Neuron (in vitro differentiated cells): ENCODE measurements around the gene KRT15.

ENCODE experiments used
- H2AFZ ChIP-seq: one replicate; pipeline ENCODE4 v1.6.1; 2013; ENCODE audit warnings: low read depth, mild to moderate bottlenecking, inconsistent platforms, low read length, moderate library complexity
- H3K27me3 ChIP-seq: one replicate; pipeline ENCODE4 v1.6.1; 2013; ENCODE audit warnings: low read length; ENCODE audit not compliant: insufficient read depth
- H3K36me3 ChIP-seq: one replicate; pipeline ENCODE4 v1.6.1; 2013; ENCODE audit warnings: low read length; ENCODE audit not compliant: insufficient read depth
- H3K4me1 ChIP-seq: one replicate; pipeline ENCODE4 v1.6.1; 2013; ENCODE audit warnings: low read length; ENCODE audit not compliant: insufficient read depth
- H3K4me3 ChIP-seq: 2 replicates; pipeline ENCODE4 v1.5.1; 2013; ENCODE audit warnings: mild to moderate bottlenecking, low read length, moderate library complexity
- H3K9me3 ChIP-seq: one replicate; pipeline ENCODE4 v1.6.1; 2013; ENCODE audit warnings: low read length

Gene KRT15

GRCh38 chr17:41528959-41529353 lies 10.3 kb upstream of the KRT15 start:
- Histone ChIP-seq H3K36me3 (no peaks in the 10 kb centered on the region), H3K9me3 (no peaks in the 10 kb centered on the region), H3K4me3 (no peak overlapping the region), H3K4me1 (no peaks in the 10 kb centered on the region), H2AFZ (no peak overlapping the region), H3K27me3 (peaks cover 61% of the 10 kb centered on the region)

DNA sequence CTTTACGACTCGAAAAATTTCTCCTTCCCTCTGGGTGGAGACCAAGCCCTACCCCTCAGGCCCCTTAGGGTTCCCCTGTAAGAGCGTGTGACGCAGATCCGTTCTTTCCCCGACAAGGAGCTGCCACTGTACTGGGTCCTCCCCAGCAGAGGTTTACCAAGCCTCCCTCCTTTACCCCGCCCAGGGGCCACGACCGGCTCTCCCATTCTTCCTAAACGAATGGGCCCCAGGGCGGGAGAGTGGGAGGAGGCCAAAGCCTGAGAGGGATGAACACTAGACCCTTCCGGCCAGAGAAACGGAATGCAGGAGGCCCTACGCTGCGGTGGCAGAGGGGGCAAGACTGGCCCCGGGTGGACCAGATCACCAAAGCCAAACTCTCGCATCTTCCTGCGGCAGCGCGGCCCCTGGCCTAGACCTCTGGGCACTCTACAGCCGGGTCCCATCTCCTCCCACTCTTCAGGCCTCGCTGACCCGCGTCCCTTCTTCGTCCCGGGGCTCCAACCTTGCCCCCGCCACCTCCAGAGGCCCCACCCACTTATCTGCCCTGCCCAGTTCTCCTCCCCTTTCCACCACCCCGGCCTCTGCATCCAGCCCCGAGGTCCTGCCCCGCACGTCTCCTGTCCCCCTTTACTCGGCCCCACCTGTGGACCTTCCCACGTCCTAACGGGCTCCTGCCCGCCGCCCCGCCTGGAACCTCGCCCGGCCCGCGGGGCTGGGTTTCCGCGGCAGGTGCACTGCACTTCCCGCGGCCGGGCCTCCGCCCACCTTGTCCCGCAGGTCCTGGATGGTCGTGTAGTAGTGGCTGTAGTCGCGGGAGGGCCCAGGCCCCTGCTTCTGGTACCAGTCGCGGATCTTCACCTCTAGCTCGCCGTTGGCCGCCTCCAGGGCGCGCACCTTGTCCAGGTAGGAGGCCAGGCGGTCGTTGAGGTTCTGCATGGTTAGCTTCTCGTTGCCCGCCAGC lies 8.7 kb upstream of the KRT15 start:
- Histone ChIP-seq H3K36me3 (no peaks in the 10 kb centered on the region), H2AFZ (no peak overlapping the region), H3K27me3 (peaks cover 59% of the 10 kb centered on the region), H3K4me3 (no peak overlapping the region), H3K4me1 (no peaks in the 10 kb centered on the region), H3K9me3 (no peaks in the 10 kb centered on the region)

GRCh38 chr17:41524261-41524660 lies 5.6 kb upstream of the KRT15 start:
- Histone ChIP-seq H3K4me3 (no peak overlapping the region), H3K4me1 (no peaks in the 10 kb centered on the region), H3K27me3 (peaks cover 37% of the 10 kb centered on the region)

GRCh38 chr17:41523787-41524186 lies 5.1 kb upstream of the KRT15 start:
- Histone ChIP-seq H3K9me3 (no peaks in the 10 kb centered on the region), H3K36me3 (no peaks in the 10 kb centered on the region), H3K4me3 (no peak overlapping the region), H3K27me3 (peaks cover 35% of the 10 kb centered on the region), H2AFZ (no peak overlapping the region), H3K4me1 (no peaks in the 10 kb centered on the region)

More at GRCh38 chr17:41524261-41524660, 5.6 kb upstream of the KRT15 start:
- no peaks in the 10 kb centered on the region for H3K36me3 ChIP-seq
- no peaks in the 10 kb centered on the region for H3K9me3 ChIP-seq
- no peak overlapping the region for H2AFZ ChIP-seq

DNA sequence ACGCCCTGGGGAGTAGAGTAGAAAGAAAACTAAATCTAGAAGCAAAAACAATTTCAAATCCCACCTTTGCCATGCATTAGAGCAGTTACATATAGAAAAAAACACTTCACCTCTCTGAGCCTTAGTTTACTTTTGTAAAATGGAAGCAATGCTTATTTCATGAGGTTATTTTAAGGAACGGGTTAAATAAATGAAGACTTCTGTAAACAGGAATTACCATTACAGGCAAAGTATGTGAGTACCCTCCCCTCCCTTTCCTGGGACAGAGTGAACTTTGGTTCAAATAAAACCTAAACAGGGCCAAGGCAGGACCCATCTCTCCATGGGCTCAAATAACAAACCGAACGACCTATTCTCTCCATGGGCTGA lies 4.5 kb upstream of the KRT15 start:
- Histone ChIP-seq H3K4me1 (no peaks in the 10 kb centered on the region), H3K27me3 (peaks cover 31% of the 10 kb centered on the region), H2AFZ (no peak overlapping the region), H3K36me3 (no peaks in the 10 kb centered on the region), H3K9me3 (no peaks in the 10 kb centered on the region), H3K4me3 (no peak overlapping the region)

DNA sequence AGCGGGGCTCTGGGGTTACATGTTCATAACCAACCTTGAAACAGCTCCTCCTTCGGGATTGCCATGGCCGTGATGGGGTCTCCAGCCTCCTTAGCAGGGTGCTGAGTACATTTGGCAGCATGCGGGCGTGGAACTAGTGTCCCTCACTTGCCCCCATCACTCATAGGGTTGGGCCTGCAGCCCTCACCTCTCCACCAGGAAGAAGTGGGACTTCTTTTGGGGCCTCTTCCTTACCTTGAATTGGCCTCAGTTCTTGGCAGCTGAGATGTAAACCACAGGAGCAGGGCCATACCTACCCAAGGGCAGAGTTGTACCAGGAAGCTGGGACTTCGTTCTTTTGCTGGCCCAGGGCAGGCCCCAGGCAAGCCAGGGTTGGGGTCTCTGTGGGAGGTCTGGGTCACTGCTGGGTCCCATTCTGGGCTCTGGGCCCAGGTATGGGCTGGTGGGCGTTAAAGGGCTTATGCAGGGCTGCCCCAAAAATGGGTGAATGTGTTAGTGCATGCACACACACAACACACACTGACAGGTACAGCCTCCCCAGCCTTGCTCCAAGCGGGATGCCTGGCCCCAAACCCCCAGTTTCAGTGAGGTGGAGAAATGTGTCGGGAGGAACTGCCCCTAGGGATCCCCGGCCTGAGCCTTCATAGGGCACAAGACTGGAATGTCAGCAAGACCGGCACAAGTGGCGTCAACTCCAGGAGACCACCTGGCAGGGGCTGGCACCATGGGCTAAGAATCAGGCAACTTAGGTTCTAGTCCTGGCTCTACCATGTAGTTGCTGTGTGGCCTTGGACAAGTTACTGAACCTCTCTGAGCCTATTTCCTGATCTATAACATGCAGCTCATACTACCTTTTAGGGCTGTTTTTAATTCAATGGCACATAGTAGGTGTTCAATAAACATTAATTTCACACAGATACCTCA lies 3.9 kb upstream of the KRT15 start:
- Histone ChIP-seq H3K27me3 (peaks cover 25% of the 10 kb centered on the region), H2AFZ (no peak overlapping the region), H3K36me3 (no peaks in the 10 kb centered on the region), H3K4me1 (no peaks in the 10 kb centered on the region), H3K4me3 (no peak overlapping the region), H3K9me3 (no peaks in the 10 kb centered on the region)

- Histone ChIP-seq H3K9me3 (no peaks in the 10 kb centered on the region), H2AFZ (no peak overlapping the region), H3K36me3 (no peaks in the 10 kb centered on the region), H3K4me1 (no peaks in the 10 kb centered on the region), H3K4me3 (no peak overlapping the region), H3K27me3 (peaks cover 17% of the 10 kb centered on the region)
Observed at GRCh38 chr17:41521574-41522261, 3.0 kb upstream of the KRT15 start.

DNA sequence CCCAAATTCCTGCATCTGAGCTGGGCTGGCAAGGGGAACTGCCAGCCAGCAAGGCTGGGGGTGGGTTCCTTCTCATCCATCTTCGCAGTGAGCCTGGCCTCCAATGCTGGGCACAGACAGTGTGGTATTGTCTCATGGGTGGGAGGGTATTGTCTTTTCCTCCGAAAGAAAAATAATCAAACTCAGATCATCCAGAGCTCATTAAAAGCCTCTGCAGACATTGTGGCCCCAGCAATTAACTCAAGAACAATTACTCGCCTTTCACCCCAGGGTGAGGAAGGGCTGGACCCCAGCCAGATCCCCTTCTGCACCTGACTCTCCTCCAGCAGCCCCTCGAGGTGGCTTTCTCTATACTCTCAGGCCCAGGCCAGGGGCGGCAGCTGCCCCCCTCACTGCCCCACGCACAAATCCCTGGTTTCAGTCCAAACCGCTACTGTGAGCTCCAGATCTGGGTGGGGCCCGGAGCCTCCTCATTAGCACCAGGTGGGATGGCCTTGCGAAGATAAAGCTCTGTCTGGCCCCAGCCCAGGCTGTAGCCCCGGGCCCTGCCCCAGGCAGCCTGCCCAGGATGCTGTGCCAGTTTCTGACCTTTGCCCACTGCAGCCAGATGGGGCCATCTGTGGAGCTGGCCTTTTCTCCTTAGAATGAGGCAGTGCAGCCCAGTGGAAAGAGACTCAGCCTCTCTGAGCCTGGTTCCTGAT lies 2.3 kb upstream of the KRT15 start:
- H3K4me3 ChIP-seq, result no peak overlapping the region
- no peak overlapping the region for H2AFZ ChIP-seq
- peaks cover 12% of the 10 kb centered on the region for H3K27me3 ChIP-seq
- no peaks in the 10 kb centered on the region for H3K4me1 ChIP-seq
- no peaks in the 10 kb centered on the region for H3K9me3 ChIP-seq
- no peaks in the 10 kb centered on the region for H3K36me3 ChIP-seq

GRCh38 chr17:41519501-41520224 lies 973 bp upstream of the KRT15 start:
- Histone ChIP-seq H3K4me3 (no peak overlapping the region), H3K4me1 (no peaks in the 10 kb centered on the region), H3K27me3 (peaks cover 6% of the 10 kb centered on the region), H3K9me3 (no peaks in the 10 kb centered on the region), H2AFZ (no peak overlapping the region), H3K36me3 (no peaks in the 10 kb centered on the region)

GRCh38 chr17:41518031-41518430 lies 659 bp downstream of the KRT15 start:
- H3K4me1 ChIP-seq, result no peaks in the 10 kb centered on the region
- H2AFZ ChIP-seq, result no peak overlapping the region
- H3K4me3 ChIP-seq, result no peak overlapping the region
- H3K36me3 ChIP-seq, result no peaks in the 10 kb centered on the region
- H3K9me3 ChIP-seq, result no peaks in the 10 kb centered on the region
- peaks cover 6% of the 10 kb centered on the region for H3K27me3 ChIP-seq

DNA sequence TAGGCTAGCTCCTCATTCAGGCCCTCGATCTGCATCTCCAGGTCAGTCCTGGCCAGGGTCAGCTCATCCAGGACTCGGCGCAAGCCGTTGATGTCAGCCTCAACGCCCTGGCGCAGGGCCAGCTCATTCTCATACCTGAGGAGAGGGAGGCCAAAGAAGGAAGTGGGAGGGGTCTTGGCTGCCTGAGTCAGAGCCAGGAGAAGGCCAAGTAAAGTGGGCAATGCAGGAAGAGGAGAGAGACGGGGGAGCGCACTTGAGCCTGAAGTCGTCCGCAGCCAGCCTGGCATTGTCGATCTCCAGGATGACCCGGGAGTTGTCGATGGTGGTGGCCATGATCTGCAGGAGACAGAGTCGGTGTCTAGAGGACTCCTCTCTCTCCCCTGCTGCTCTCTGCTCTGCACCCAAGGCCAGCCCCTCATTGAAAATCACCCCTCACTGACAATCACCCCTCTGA lies 1.8 kb downstream of the KRT15 start:
- Histone ChIP-seq H3K4me3 (no peak overlapping the region), H2AFZ (no peak overlapping the region), H3K27me3 (peaks cover 6% of the 10 kb centered on the region), H3K9me3 (no peaks in the 10 kb centered on the region), H3K36me3 (no peaks in the 10 kb centered on the region), H3K4me1 (no peaks in the 10 kb centered on the region)
